Neutrophil (primary cell): ENCODE results near the gene ZNF148.

Experiments
- H3K27ac ChIP-seq: fragments of 200-600 bp; sonication (generic); 2 replicates; pipeline ENCODE4 v1.5.1; 2016; ENCODE audit warnings: mild to moderate bottlenecking, moderate library complexity
- H3K27me3 ChIP-seq: fragments of 200-600 bp; sonication (generic); 2 replicates; pipeline ENCODE4 v1.6.0; 2016; ENCODE audit warnings: mild to moderate bottlenecking
- H3K36me3 ChIP-seq: fragments of 200-600 bp; sonication (generic); 2 replicates; pipeline ENCODE4 v1.5.1; 2017
- H3K4me1 ChIP-seq, 2 experiments: fragments of 200-600 bp in 1 of 2; sonication (generic) in 1 of 2; 1 replicate in 1 of 2; 2 replicates in 1 of 2; pipeline versions ENCODE4 v1.5.1 to v1.6.1; 2013 to 2016; ENCODE audit warnings: low read depth in 1 of 2, low read length in 1 of 2, mild to moderate bottlenecking in 1 of 2, moderate library complexity in 1 of 2; ENCODE audit not compliant: control insufficient read depth in 1 of 2, insufficient read depth in 1 of 2
- H3K4me3 ChIP-seq, 2 experiments: fragments of 200-600 bp in 1 of 2; sonication (generic) in 1 of 2; 1 replicate in 1 of 2; 2 replicates in 1 of 2; pipeline ENCODE4 v1.5.1; 2013 to 2016; ENCODE audit warnings: low read depth in 1 of 2, low read length in 1 of 2, mild to moderate bottlenecking in 1 of 2, moderate library complexity in 1 of 2
- H3K9me3 ChIP-seq: fragments of 200-600 bp; sonication (generic); 2 replicates; pipeline ENCODE4 v1.5.1; 2016
- CTCF ChIP-seq: fragments of 200-600 bp; sonication (generic); IDR thresholded peaks from 2 replicates; pipeline ENCODE4 v1.5.1; 2016; ENCODE audit warnings: antibody characterized with exemption

Gene ZNF148

GRCh38 chr3:125190786-125191185 lies 184.3 kb downstream of the ZNF148 start:
- H3K27ac ChIP-seq = no peak overlapping the region
- H3K9me3 ChIP-seq = no peaks in the 10 kb centered on the region
- TF ChIP-seq CTCF = no peak
- no peaks in the 10 kb centered on the region for H3K36me3 ChIP-seq
- no peak overlapping the region for H3K4me3 ChIP-seq
- H3K27me3 ChIP-seq = peaks cover 3% of the 10 kb centered on the region
- no peaks in the 10 kb centered on the region for H3K4me1 ChIP-seq

- Histone ChIP-seq H3K36me3 (no peaks in the 10 kb centered on the region), H3K4me1 (no peaks in the 10 kb centered on the region), H3K27ac (no peak overlapping the region), H3K4me3 (no peak overlapping the region), H3K27me3 (peaks cover 3% of the 10 kb centered on the region), H3K9me3 (no peaks in the 10 kb centered on the region)
- TF ChIP-seq CTCF = no peak
Observed at GRCh38 chr3:125189378-125190165, 185.6 kb downstream of the ZNF148 start.

GRCh38 chr3:125188955-125189354 lies 186.2 kb downstream of the ZNF148 start:
- Histone ChIP-seq H3K4me3 (no peak overlapping the region), H3K27ac (no peak overlapping the region), H3K4me1 (no peaks in the 10 kb centered on the region), H3K36me3 (no peaks in the 10 kb centered on the region), H3K27me3 (peaks cover 3% of the 10 kb centered on the region), H3K9me3 (no peaks in the 10 kb centered on the region)
- TF ChIP-seq CTCF = no peak

- Histone ChIP-seq H3K4me1 (no peaks in the 10 kb centered on the region), H3K27ac (no peak overlapping the region), H3K9me3 (no peaks in the 10 kb centered on the region), H3K4me3 (no peak overlapping the region), H3K36me3 (no peaks in the 10 kb centered on the region), H3K27me3 (peaks cover 3% of the 10 kb centered on the region)
- no peak for TF ChIP-seq CTCF
Observed at GRCh38 chr3:125187599-125187910, 187.6 kb downstream of the ZNF148 start.

- H3K4me3 ChIP-seq = no peak overlapping the region
- H3K36me3 ChIP-seq = no peaks in the 10 kb centered on the region
- H3K27me3 ChIP-seq = peaks cover 3% of the 10 kb centered on the region
- H3K27ac ChIP-seq = no peak overlapping the region
- H3K9me3 ChIP-seq = no peaks in the 10 kb centered on the region
- no peaks in the 10 kb centered on the region for H3K4me1 ChIP-seq
- TF ChIP-seq CTCF = no peak
Observed at GRCh38 chr3:125186800-125187598, 188.1 kb downstream of the ZNF148 start.
